Spinal cord (tissue), 10 donors: ENCODE measurements around the gene IGSF21. TPM values are rescaled to one million over a fixed set of nuclear protein-coding genes. Genes with fewer than 3 reads are reported as not detected.

Experiments
- DNase-seq, 6 donors: peaks; one replicate each; pipeline versions ENCODE4 v3.0.0 to v3.0.0-alpha.2; 2013 to 2015; ENCODE audit warnings: low spot score in 6 of 6, low read depth in 4 of 6
- H3K27ac ChIP-seq: one replicate; pipeline ENCODE4 v1.5.1; 2013; ENCODE audit warnings: low read depth, low read length, control low read depth
- H3K27me3 ChIP-seq: one replicate; pipeline ENCODE4 v1.6.1; 2013; ENCODE audit warnings: low read length; ENCODE audit not compliant: control insufficient read depth, insufficient read depth
- H3K36me3 ChIP-seq: one replicate; pipeline ENCODE4 v1.6.1; 2013; ENCODE audit warnings: low read length; ENCODE audit not compliant: control insufficient read depth, insufficient read depth
- H3K4me1 ChIP-seq: one replicate; pipeline ENCODE4 v1.6.1; 2013; ENCODE audit warnings: low read length; ENCODE audit not compliant: control insufficient read depth, insufficient read depth
- H3K4me3 ChIP-seq: one replicate; pipeline ENCODE4 v1.5.1; 2013; ENCODE audit warnings: low read depth, low read length, control low read depth
- H3K9me3 ChIP-seq: one replicate; pipeline ENCODE4 v1.6.1; 2013; ENCODE audit warnings: low read length; ENCODE audit not compliant: control insufficient read depth, insufficient read depth
- WGBS: methylation state at CpG from one replicate; pipeline ENCODE4 v1.1.5; 2013; ENCODE audit warnings: missing lambda C conversion rate; ENCODE audit not compliant: insufficient coverage; 5-methylcytosine and 5-hydroxymethylcytosine counted together
- polyA plus RNA-seq, 2 donors: library from polyadenylated mRNA; unstranded; fragments of 120-200 nt; gene quantifications; one replicate each; pipeline ENCODE4 v1.2.1, GENCODE V29; 2013; ENCODE audit not compliant: insufficient read length in 2 of 2
- total RNA-seq, 2 donors: library from RNA; depleted of rRNA in 1 of 2; stranded (reverse); fragments of 120-200 nt in 1 of 2; fragments of >200 nt in 1 of 2; gene quantifications; one replicate each; pipeline versions ENCODE4 v1.2.3 to v1.2.4, GENCODE V29; 2013 to 2014
- donor health status: healthy.

IGSF21 gene
- total and polyA plus RNA-seq, 4 donors: 9.0 to 70.7 (median 40.7) TPM

DNA sequence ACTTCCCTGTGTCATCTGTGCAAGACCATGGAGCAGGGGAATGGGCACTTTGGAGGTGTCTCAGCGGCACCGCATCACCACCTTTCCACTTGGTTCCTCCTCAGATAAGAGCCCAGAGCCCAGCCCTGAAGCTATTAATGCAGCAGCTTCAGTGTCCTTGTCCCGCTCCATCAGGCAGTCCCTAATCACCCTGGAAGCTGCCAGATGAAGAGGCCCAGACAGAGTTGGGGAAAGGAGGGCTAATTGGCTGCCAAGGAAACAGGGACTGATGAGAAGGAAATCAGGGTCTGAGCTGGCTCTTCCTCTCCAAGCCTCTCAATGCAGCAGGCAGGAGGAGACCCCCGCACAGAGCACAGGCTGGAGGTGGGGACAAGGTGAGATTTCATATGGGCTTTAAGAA lies 290.0 kb downstream of the IGSF21 start:
- peak in 2 of 6 donors; percentile 34 to 74 for DNase-seq
- WGBS: no CpG with 5 or more reads among the region's 4 CpGs
- H3K27me3 ChIP-seq: no peaks in the 10 kb centered on the region

DNA sequence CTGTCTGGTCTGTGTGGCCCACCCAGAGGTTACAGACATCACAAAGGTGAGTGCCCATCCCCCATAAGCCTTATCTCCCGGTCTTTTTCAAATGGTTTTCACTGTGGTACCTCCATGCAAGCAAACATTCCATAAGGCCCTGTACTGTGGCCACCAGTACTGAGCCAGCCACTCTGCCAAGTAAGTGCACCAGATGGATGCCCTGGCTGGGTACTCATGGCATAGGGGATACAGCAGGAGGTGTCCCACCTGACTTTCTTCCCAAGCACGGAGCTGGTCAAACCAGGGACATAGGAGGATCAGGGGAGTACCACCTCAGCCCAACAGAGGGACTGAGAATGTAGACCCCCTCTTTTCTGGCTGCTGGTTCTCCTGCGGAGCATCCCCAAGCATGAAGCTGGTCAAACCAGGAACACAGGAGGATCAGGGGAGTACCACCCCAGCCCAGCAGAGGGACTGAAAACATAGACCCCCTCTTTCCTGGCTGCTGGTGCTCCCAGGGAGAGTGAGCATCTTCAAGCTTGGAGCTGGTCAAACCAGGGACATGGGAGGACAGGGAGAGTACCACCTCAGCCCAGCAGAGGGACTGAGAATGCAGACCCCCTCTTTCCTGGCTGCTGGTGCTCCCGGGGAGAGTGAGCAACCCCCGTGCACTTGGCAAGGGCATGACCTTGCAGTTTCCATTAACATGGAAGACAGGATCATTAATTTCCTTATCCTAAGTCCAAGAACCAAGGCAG lies 291.4 kb downstream of the IGSF21 start:
- Histone ChIP-seq H3K4me3 (no peak overlapping the region), H3K27me3 (no peaks in the 10 kb centered on the region), H3K4me1 (no peaks in the 10 kb centered on the region), H3K36me3 (no peaks in the 10 kb centered on the region), H3K9me3 (no peaks in the 10 kb centered on the region), H3K27ac (no peak overlapping the region)
- DNase-seq: no peak
- 50% methylated on average over 5 of the region's 5 CpGs for WGBS

More for the DNA sequence above, 290.0 kb downstream of the IGSF21 start:
- H3K9me3 ChIP-seq: no peaks in the 10 kb centered on the region
- H3K4me3 ChIP-seq: no peak overlapping the region
- no peak overlapping the region for H3K27ac ChIP-seq
- H3K4me1 ChIP-seq: no peaks in the 10 kb centered on the region
- H3K36me3 ChIP-seq: no peaks in the 10 kb centered on the region

DNA sequence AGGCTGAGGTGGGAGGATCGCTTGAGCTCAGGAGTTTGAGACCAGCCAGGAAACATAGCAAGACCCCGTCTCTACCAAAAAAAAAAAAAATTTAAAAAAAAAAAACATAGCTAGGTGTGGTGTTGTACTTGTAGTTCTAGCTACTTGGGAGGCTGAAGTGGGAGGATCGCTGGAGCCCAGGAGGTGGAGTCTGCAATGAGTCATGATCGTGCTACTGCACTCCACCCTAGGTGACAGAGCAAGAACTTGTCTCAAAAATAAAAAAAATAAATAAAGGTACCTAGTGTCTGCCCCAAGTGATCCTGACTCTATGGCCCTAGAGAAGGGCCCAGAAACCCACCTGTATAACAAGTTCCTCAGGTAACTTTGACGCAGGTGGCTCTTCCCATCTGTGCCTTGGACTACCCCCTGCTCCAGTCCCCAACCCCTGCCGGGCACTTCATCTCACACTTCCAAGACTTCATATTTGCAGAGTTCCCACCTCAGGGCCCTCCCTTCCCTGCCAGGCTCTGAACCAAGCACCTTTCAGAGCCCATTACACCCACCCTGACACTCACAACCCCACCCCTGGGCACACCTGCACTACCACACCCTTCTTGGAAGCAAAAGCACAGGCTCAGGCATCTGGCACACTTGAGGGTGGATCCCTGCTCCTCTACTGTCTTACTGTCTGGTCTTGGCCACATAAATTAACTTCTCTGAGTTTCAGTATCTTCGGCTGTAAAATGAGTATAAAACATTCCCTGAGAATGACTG lies 292.9 kb downstream of the IGSF21 start:
- Histone ChIP-seq H3K36me3 (no peaks in the 10 kb centered on the region), H3K27me3 (no peaks in the 10 kb centered on the region)
- WGBS: 90% methylated on average over 2 of the region's 7 CpGs

DNA sequence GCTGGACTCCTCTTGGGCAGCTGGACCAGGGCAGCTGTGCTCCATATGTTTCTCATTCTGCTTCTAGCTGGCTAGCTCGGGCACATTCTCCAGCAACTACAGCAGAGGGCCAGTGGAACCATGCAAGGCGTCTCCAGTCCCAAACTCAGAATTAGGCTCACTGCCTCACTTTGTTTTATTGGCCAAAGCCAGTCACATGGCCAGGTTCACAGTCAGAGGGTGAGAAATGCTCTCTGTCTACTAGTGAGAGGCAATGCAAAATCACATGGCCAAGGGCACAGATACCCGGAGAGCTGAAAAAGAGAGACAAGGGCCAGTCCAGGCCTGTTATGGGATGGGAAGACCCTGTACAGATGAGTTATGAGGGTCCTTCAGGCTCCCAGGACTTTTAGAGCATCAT lies 294.3 kb downstream of the IGSF21 start:
- Histone ChIP-seq H3K27me3 (no peaks in the 10 kb centered on the region), H3K4me3 (no peak overlapping the region), H3K4me1 (no peaks in the 10 kb centered on the region), H3K27ac (no peak overlapping the region), H3K36me3 (no peaks in the 10 kb centered on the region), H3K9me3 (no peaks in the 10 kb centered on the region)
- DNase-seq: no peak
- WGBS: 68% methylated on average over 2 of the region's 3 CpGs

More for the DNA sequence above, 292.9 kb downstream of the IGSF21 start:
- no peak overlapping the region for H3K4me3 ChIP-seq
- no peak overlapping the region for H3K27ac ChIP-seq
- H3K4me1 ChIP-seq: no peaks in the 10 kb centered on the region
- DNase-seq: no peak
- H3K9me3 ChIP-seq: no peaks in the 10 kb centered on the region

DNA sequence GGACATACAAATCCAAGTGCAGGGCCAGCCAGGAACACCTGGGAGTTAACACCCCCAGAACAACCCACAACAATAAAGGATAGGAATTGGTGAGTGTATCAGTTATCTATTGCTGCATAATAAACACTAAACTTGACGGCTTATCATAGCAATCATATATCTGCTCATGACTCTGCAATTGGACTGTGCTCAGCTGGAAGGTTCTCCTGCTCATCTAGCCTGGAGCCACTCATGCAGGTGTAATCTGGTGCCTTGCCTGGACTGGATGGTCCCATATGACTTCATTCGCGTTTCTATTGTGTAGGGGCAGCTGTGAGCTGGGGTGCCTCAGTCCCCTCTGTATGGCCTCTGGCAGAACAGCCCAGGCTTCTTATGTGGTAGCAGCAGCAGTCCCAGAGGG lies 296.9 kb downstream of the IGSF21 start:
- Histone ChIP-seq H3K27me3 (no peaks in the 10 kb centered on the region), H3K36me3 (no peaks in the 10 kb centered on the region), H3K27ac (no peak overlapping the region), H3K9me3 (no peaks in the 10 kb centered on the region), H3K4me1 (no peaks in the 10 kb centered on the region), H3K4me3 (no peak overlapping the region)
- no peak for DNase-seq
- WGBS: 57% methylated on average over 3 of the region's 3 CpGs

DNA sequence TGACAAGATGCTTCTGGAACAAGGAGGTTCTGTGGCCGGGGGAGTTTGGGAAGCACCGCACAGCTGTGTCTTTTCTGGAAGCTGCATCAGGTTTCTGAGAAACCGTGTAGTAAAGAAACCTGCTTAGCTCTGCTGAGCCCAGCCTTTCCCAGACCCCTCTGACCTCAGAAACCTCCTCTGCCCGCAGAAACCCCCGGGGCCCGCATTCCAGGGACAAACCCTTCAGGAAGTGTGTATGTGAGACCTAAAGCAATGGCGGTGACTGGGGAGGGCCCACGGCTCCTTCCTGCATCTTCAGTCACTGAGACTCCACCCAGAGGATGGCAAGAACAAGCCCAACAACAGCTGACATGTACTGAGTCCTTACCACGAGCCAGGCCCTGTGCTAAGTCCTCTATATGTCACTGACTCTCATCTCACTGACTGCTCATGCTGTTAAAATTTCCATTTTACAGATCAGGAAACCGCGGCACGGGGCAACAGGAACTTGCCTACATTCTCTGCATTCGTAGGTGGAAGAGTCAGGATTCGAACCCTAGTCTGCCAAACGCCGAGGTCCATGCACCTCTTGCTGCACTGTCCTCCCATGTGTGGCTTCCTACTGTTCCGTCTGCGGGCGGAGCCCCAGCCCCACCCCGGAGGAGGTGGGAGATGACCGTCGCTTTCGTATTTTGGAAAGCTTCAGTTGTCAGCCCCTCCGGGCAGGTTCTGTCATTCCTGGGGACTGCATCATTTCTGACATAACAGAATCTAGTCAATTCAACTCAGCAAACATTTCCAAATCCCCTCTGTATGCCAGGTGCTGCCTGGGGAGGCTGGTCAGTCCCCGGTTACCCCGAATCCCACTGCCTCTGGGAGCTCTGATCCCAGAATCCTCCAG lies 299.8 kb downstream of the IGSF21 start:
- Histone ChIP-seq H3K36me3 (no peaks in the 10 kb centered on the region), H3K4me1 (no peaks in the 10 kb centered on the region), H3K4me3 (no peak overlapping the region), H3K27ac (no peak overlapping the region), H3K27me3 (no peaks in the 10 kb centered on the region), H3K9me3 (no peaks in the 10 kb centered on the region)
- WGBS: 84% methylated on average over 23 of the region's 26 CpGs
- no peak for DNase-seq

DNA sequence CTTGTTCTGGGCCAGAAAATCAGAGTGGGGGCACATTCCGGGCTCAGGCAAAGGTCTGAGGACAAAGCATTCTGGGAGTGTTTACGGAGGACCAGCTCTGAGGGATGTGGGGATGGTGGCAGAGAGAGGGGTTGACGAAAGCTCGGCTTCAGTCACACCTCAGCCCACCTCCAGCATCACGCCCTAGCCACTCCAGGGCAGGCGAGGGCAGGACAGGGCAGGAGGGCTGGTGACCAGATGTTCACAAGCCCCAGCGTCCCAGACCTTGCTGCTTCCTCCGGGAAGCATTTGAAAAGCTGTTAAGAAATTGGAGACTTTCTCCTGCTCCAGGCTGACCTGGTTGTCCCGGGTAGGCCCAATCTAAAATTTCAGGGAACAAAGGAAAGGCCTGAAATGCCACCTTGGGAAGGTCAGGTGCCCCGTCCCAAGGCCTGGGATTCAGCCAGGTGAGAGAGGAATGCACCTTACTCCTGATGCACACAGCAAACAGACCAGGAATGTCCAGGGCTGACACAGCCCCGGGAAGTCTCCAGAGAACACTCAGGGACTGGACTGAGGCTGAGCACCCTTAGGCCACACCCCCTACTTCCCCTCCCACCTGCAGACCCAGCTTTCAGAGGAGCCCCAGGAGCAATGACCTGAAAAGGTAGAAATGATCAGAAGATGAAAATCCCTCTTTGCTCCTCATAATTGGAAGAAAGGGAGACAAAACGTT lies 301.2 kb downstream of the IGSF21 start:
- 76% methylated on average over 8 of the region's 12 CpGs for WGBS
- no peak for DNase-seq
- Histone ChIP-seq H3K9me3 (no peaks in the 10 kb centered on the region), H3K4me3 (no peak overlapping the region), H3K27me3 (no peaks in the 10 kb centered on the region), H3K27ac (no peak overlapping the region), H3K36me3 (no peaks in the 10 kb centered on the region), H3K4me1 (no peaks in the 10 kb centered on the region)

DNA sequence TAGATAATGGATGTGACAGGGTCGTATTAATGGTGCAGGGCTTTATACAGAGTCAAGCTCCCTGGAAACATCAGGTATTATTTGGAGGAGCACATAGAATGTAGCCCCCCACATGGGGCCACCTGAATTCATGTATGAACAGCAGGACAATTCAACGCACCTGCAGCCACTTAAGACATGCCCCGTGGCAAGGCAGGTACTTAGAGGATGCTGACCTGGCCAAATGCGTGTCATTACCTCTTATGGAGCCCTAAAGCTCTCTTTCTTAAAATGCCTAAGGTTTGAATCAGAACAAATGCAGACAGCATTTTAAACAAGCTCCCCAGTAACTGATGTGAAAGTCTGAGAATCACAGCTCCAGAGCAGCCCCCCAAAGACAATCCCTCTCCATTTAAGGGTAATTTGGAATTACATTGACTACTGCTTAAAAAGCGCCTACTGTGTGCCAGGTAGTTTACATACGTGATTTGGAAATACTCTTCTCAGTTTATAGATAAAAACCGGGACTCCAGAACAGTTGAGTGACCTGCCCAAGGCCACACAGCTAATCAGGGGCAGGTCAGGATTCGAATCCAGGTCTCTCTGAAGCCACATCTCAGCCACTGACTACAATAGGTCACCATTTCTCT lies 302.1 kb downstream of the IGSF21 start:
- no peaks in the 10 kb centered on the region for H3K27me3 ChIP-seq
- no peak overlapping the region for H3K27ac ChIP-seq
- H3K4me3 ChIP-seq: no peak overlapping the region
- no peaks in the 10 kb centered on the region for H3K4me1 ChIP-seq
- H3K36me3 ChIP-seq: no peaks in the 10 kb centered on the region
- no peaks in the 10 kb centered on the region for H3K9me3 ChIP-seq
- 75% methylated on average over 7 of the region's 8 CpGs for WGBS
- DNase-seq: peak in 1 of 6 donors; percentile 15

DNA sequence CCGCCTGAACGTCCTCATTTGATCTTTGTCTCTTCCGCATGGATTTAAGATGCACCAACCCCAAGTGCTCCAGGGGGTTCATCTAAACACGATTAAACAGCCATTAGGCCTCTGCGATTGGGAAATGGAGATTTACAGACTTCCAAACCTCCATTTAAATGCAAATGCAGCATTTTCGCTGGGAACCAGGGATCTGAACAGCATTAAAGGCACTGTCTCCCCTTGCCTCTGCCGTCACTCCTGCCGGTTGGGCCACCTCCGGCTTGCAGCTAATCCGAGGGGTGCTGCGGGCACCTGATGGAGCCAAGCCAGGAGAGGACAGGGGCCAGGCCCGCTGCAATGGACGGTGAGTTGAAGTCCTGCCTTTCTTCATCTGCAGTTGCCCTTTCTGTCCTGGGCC lies 302.8 kb downstream of the IGSF21 start:
- H3K9me3 ChIP-seq: no peaks in the 10 kb centered on the region
- H3K27ac ChIP-seq: no peak overlapping the region
- no peaks in the 10 kb centered on the region for H3K27me3 ChIP-seq
- DNase-seq: peak in 1 of 6 donors; percentile 73
- 36% methylated on average over 12 of the region's 13 CpGs for WGBS
- no peaks in the 10 kb centered on the region for H3K36me3 ChIP-seq
- no peaks in the 10 kb centered on the region for H3K4me1 ChIP-seq
- no peak overlapping the region for H3K4me3 ChIP-seq
